Dermis blood vessel endothelial cell (primary cell): Measurements from ENCODE around the gene DHRS7B. TPM values are rescaled to one million over a fixed set of nuclear protein-coding genes. Genes with fewer than 3 reads are reported as not detected.
A peak's percentile ranks its signal among the peaks of the same experiment; 100 is the strongest.
"Not testable (repeated sequence)": the region's sequence is repeated elsewhere in the genome, so short reads cannot be mapped to it uniquely, and the experiment has no call there.

Experiments
- DNase-seq: peaks from one replicate; pipeline ENCODE4 v3.0.0; 2010
- total RNA-seq: library from RNA; depleted of rRNA; stranded (reverse); fragments of >200 nt; gene quantifications from 2 replicates; pipeline ENCODE4 v1.2.3, GENCODE V29; 2014

Gene DHRS7B, protein sequence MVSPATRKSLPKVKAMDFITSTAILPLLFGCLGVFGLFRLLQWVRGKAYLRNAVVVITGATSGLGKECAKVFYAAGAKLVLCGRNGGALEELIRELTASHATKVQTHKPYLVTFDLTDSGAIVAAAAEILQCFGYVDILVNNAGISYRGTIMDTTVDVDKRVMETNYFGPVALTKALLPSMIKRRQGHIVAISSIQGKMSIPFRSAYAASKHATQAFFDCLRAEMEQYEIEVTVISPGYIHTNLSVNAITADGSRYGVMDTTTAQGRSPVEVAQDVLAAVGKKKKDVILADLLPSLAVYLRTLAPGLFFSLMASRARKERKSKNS
- 13.3 and 22.0 TPM in 2 replicates for total RNA-seq

DNA sequence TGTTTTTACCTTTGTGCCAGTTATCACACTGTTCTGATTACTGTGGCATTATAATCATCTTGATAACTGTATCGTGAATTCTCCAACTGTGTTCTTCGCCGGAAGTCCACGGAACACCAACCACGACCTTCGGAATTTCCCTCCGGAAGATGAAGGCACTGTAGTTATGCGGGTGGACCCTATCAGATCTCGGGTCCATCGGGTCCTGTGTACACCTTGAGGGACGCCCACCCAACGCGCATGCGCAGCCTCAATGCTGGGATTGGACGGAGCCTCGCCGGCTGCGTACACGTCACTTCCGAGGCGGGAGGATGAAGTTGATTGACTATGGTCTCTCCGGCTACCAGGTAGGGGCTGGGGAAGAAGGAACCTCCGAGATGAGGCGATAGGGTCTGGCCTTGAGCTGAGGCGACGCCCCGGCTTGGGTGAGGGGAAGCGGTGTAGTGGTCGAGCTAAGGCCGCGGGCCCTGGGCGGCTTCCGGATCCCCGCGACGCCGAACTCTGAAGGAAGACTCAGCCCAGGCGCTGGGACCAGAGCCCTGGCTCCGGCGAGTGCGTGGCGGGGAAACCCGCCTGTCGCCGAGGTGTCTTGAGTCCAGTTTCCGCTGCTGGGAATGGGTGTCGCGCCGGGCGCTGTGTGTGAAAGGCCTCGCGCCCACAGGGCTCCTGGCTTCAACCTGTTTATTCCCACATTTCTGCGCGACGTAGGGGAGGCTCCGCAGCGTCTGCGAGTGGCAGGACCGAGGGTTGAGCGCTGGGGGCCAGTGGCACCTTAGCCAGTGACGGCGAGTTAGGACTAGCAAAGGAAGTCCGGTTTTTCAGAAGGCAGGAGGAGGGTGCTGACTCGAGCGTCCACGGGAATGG is at the start of gene DHRS7B:
DHRS7B (plus strand) TSS at position 320 of the 864 bp plus-strand sequence; CDS start at position 328, 8 bp downstream.
- DNase-seq = peak; percentile 95

DNA sequence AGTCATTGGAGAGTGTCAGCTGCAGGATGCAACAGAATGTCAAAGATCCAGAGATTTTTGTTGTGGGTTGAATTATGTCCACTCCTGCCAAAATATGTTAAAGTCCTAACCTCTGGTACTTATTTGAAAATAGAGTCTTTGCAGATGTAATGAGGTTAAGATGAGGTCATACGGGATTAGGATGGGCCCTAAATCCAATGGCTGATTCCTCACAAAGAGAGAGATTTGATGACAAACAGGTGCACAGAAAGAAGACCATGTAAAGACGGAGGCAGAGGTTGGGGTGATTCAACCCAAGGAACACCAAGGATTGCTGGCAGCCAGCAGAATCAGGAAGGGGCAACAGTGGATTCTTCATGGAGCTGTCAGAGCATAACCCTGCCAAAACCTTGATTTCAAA is 49.5 kb upstream of the DHRS7B start:
- DNase-seq = no peak

DNA sequence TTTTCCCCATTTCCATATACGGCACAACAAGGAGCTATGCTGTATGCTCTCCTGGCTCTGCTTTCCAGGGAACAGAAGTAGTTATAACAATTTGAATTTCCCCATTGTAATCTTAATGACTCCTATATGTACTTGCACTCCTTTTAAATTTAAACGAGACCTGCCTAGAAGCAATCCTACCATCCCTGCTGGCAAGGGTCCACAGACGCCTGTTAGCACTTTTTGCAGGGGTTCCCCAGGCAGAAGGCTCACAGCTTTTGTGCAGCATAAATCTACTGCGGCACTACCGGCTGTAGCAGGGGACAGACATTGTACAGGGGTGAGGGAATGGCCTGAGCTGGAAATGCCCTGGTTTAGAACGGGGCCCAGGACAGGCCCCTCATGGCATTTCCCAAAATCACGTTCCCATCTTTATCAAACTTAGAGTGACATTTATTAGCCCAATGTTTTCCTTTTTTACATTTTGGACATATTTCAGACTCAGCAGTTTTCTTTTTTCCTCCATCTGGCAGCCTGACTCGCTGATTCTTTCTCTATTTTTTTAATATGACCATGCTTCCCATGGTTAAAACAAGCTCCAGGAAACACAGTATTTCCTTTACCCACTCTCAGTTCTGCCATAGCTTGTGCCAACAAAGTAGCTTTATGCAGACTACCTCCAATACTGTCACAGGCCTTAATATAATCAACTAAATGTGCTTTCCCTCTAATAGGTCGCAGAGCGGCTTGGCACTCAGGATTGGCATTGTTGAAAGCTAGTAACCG is 48.6 kb upstream of the DHRS7B start:
- DNase-seq = no peak

DNA sequence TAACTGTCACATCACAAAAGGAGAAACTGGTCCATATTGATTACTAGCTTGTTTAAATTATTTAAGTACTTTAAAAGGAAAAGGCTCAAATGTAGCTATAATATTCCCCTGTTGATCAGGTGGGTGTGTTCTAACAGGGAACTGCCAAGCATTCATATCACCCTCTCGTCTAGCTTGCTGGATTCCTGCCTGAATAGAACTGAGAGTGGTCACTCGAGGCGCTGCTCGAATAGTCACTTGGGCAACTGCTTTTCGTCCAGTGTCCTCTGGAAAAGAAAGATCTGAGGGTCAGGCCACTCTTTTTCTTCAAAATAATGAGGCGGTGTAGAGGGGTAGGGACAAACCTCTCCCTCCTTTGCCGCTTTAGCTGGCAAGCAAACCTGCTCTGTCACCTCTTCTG is 47.6 kb upstream of the DHRS7B start:
- DNase-seq = no peak

DNA sequence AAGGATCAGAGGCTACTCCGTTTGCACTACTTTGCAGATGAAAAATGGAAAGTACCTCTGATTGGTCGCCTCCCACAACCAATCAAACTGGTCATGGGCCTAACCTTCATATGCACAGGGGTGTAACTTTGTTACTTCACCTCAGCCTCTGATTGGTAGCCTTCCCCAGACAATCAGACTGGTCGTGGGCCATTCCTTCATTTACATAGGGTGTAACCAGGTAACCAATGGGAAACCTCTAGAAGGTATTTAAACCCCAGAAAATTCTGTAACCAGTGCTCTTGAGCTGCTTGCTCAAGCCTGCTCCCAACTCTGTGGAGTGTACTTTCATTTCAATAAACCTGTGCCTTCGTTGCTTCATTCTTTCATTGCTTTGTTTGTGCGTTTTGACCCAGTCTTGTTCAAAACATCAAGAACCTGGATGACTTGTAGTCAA is 44.7 kb upstream of the DHRS7B start:
- no peak for DNase-seq

DNA sequence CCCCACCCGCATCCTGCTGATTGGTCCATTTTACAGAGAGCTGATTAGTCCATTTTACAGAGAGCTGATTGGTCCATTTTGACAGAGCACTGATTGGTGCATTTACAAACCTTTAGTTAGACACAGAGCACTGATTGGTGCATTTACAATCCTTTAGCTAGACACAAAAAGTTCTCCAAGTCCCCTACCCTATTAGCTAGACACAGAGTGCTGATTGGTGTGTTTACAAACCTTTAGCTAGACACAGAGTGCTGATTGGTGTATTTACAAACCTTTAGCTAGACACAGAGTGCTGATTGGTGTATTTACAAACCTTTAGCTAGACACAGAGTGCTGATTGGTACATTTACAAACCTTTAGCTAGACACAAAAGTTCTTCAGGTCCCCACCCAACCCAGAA is 41.5 kb upstream of the DHRS7B start:
- DNase-seq = not testable (repeated sequence)

DNA sequence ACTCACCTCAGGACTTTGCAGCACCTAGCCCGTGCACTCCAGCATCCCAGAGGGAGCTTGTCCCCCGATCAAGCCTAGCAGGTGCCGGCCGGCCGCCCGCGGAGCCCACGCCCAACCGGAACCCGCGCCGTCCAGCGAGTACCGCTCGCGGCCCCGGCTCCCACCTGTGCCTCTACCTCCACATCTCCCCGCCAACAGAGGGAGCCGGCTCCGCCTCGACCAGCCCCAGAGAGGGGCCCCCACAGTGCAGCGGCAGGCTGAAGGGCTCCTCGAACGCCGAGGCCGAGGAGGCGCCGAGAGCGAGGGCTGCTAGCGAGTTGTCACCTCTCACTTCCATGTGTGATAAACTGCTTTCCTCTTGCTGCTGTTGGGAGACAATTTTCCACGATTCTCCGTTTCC is 41.1 kb upstream of the DHRS7B start:
- no peak for DNase-seq

DNA sequence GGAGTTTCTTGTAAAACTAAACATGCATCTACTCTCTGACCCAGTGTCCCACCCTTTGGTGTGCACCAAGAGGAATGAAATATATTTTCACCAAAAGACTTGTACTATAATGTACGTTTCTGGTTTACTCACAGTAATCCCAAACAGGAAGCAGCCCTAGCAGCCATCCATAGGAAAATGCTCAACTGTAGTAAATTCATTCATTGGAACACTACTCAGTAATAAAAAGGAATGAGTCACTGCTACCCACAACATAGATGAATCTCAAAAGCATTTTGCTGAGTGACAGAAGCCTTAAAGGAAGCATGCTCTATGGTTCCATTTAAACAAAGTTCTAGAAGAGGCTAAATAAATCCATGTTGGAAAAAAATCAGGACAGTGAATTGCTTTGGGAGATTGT is 37.6 kb upstream of the DHRS7B start:
- DNase-seq = no peak

DNA sequence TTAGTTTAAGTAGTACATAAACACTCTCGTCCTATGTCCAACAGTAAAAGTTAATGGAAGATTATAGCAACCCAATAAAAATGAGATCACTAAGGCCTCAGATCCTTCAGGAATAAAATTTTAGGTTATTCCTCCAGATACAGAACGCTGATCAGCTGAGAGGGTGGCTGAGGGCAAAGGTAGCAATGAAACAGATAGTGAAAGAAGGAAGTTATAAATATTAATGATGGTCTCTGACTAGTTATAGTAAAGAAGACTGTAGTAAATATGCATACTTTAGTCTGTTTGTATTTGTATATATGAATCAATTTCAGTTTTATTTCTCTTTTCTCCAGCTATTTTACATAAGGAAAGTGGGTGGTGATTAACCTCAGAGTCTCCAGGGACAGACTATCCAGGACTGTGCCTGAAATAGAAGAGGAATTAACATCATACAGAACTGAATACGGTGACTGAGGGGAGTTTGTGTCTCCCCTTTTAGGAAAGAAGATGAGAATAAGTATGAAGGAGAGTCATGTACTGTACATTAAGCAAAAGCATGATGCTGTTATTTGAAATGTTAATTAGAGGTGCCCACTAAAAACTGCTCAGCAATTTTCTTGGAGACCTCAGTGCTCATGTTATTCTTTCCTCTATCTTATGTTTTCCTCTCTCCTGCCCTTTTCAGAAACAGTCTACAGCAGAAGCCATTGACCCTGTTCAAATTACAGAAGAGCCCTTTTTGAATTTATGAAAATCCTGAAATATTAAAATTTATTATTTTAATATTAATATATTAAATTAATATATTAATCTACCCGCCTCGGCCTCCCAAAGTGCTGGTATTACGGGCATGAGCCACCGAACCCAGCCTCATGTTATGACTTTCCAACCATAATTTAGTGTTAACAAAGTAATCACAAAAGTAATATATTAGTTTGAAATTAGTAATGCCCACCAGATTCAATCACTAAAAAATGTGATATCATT is 36.5 kb upstream of the DHRS7B start:
- DNase-seq = no peak

DNA sequence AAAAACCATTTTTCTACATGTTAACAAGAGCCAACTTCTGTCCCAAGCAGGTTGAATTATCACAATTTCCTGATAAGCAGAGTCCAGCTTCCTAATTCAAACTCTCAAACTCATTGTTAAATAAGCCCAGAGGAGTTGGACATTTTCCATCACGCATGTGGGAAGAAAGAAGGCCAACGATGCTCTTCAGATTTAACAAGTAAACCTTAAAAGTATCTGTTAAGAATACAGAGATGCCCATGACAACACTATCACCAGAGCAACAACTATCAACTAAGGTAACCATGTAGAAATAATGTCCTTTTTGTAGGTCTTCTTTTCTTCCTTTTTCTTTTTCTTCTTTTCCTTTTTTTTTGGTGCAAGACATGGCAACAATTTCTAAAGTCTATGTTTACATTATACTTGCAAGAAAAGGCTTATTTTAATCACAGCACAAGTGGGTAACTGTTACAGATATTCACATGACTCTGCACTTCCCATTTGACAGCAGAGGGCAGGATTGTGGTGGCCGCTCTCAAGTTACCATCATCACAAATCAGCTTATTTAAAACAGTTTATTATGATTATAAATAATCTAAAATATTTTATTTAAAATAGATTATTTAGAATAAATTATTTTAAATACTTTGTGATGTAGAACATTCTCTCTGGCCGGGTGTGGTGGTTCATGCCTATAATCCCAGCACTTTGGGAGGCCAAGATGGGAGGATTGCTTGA is 35.7 kb upstream of the DHRS7B start:
- DNase-seq = no peak

DNA sequence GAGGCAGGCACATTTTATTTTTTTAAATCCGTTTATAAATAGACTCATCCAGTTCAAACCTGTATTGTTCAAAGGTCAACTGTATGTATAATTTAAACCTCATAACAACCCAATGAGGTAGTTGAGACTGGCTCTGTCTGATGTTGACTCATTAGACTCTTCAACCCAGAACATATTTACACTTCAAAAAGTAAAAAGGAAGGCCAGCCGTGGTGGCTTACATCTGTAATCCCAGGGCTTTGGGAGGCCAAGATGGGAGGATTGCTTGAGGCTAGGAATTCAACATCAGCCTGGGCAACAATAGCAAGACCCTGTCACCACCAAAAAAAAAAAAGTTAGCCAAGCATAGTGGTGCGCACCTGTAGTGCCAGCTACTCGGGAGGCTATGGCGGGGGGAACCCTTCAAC is 32.5 kb upstream of the DHRS7B start:
- no peak for DNase-seq

DNA sequence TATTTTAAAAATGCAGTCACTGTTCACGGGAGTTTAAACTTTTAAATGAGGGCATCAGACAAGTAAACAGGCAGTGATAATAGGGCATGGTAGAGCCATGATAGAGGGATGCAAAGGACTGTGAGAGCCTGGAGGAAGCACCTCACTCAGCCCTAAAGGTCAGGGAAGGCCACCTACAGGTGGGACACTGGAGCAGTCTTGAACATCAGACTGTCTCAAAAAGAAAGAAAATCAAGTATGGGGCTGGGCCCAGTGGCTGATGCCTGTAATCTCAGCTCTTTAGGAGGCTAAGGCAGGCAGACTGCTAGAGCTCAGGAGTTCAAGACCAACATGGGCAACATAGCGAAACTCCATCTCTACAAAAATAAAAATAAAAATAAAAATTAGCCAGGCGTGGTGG is 31.0 kb upstream of the DHRS7B start:
- no peak for DNase-seq

DNA sequence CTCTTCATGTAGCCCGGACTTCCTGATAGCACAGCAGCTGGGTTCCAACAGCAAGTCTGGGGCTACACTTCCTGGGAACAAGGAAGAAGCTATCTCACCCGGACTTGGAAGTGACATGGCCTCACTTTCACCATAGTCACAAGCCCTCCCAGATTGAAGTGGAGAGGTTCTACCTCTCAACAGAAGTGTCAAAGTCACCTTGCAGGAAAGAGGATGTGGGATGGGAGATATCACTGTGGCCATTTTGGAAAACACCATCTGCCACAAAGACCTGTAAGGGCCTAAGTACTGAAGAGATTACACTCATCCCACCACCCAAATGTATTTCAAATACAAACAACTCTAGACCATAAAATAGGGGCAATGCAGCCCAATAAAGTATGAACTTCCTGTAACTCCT is 29.9 kb upstream of the DHRS7B start:
- DNase-seq = no peak

DNA sequence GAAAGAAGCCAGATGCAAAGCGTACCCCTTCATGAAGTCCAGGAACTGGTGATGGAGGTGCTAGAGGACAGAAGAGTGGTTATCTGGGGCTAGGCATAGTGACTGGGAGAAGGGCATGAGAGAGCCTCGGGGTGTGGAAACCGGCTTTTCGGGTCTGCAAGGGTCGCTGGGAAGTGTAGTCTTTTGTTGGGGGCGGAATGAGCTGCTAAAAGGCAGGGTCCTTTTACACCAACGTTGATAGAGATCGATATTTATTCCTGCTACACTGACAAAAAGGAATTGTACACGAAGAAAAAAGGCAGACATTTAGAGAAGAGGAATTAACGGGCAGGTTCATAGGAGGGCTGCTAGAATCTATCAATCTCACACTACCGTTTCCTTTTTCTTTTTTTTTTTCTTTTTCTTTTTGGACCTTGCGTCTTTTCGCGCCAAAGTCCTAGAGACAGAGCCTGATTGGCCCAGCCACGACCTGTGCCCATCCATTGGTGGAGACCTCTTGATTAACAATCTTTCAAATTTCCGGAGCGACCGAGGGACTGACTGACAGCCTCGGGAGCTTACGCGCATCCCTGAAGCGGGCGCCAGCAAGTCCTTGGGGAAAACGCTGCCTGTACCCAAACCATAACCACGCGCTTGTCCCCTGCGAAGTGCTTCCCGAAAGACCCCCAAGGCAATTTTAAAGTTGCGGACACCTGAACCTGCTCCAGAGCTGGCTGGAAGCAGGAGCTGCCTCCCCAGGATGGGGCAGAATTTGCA is 27.7 kb upstream of the DHRS7B start:
- DNase-seq = peak; percentile 76

DNA sequence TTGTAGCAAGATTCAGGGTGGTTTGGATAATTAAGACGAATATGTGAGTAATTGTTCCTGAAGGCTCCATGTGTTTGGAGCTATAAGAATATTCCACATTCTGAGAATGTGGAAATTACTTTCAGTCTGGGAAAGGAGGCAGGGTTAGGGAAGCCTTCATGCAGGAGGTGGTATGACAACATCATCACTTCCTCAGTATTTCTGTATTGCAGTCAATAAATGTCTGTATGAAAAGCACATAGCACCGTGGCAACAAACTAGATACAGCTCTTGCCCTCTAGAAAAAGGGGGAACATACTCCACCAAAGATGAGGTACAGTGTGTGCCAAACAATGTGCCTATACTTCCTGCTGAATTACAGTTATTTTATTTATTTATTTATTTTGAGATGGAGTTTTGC is 26.1 kb upstream of the DHRS7B start:
- DNase-seq = no peak

DNA sequence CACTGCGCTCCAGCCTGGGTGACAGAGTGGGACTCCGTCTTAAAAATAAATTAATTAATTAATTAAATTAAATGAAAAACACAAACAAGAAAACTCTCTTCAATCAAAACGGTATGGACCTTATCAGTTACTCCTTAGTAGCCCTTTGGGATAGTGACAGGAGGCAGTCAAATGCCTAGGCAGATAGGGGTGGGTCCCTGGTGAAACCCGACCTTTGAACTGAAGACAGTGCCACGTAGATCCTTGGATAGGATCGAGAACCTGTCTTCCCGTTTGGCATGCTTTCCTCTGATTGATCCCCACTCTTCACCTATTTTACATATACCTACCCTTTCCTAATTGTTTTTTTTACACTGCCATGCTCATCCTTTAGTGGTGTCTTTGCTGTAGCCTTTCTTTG is 22.2 kb upstream of the DHRS7B start:
- no peak for DNase-seq

DNA sequence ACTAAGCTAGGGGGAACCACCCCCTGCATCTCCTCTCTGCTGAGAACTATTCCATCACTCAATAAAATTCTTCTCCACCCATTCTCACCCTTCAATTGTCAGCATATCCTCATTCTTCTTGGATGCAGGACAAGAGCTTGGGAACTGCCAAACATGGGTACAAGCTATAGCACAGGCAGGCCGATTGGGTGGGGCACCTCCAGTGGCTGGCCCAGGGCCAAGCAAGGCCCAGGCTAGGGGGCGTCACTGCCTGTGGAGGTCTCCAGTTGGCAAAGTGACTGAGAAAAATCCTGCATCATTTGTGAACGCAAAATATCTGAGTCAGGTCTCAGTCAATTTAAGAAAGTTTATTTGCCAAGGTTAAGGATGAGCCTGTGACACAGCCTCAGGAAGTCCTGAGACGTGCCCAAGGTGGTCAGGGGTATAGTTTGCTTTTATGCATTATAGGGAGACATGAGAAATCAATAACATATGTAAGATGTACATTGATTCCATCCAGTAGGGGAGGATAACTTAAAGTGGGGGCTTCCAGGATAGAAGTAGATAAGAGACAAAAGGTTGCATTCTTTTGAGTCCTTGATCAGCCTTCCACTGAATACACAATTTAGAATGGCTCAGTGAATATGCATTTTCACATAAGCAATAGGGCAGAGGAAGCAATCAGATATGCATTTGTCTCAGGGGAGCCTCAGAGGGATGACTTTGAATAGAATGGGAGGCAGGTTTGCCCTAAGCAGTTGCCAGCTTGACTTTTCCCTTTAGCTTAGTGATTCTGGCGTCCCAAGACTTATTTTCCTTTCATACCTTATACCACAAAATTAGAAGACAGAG is 21.5 kb upstream of the DHRS7B start:
- DNase-seq = no peak

DNA sequence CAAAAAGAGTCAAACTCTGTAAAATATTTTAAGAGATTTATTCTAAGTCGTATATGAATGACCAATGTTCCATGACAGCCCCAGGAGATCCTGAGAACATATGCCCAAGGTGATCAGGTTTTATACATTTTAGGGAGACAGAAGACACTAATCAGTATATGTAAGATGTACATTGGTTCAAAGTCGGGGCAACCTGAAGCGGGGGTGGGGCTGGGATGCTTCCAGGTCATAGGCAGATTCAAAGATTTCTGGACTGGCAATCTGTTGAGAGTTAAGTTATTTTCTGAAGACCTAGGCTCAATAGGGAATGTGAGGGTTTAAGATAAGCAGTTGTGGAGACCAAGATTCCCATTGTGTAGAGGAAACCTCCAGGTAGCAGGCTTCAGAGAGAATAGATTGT is 20.4 kb upstream of the DHRS7B start:
- no peak for DNase-seq

DNA sequence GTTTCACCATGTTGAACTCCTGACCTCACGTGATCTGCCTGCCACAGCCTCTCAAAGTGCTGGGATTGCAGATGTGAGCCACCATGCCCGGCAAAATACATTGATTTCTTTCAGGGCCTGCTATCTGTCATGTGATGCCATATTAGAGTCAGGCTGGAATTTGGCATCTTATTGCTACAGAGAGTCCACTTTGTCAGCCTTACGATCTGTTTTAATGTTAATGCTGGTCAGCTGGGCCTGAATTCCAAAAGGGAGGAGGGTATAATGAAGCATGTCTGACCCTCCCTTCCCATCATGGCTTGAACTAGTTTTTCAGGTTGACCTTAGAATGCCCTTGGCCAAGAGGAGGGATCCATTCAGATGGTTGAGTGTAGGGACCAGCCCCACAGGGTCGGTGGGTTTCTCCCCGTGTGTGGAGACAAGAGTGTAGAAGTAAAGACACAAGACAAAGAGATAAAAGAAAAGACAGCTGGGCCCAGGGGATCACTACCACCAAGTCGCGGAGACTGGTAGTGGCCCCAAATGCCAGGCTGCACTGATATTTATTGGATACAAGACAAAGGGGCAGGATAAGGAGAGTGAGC is 19.6 kb upstream of the DHRS7B start:
- not testable (repeated sequence) for DNase-seq
